Tibial nerve (tissue), 3 donors: Measurements from ENCODE around the gene TMPRSS15.

Experiments used
- POLR2A ChIP-seq, 2 donors: fragments of 450-650 bp; IDR thresholded peaks; one replicate each; pipeline ENCODE4 v1.6.1; 2017; ENCODE audit warnings: antibody characterized with exemption in 2 of 2, mild to moderate bottlenecking in 2 of 2, moderate library complexity in 2 of 2
- TF ChIP-seq, protein P1 (sequence below), 5 experiments: fragments of 200-600 bp in 3 of 5; fragments of 450-650 bp in 2 of 5; sonication (generic) in 3 of 5; IDR thresholded peaks; one replicate each; pipeline ENCODE4 v1.5.1; 2016 to 2019; ENCODE audit warnings: antibody characterized with exemption in 5 of 5, mild to moderate bottlenecking in 3 of 5, moderate library complexity in 2 of 5

DNA sequence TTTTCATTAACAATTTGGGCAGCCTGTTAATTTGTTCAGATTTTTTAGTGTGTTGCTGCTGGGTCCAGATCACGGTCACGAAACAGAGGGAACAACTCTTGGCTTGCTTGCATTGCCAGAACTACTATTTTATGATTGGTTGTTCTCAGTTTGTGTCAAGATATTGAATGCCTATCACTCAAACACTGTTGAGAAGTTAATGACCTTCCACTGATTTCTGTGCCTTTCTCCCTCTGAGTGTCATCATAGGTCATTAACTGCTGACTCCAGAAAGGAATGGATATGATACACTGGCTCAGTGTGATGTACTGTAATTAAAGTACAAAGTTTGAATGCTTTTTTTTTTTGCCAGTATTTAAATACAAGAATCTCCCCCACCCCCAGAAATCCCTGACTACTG is 149.8 kb downstream of the TMPRSS15 start:
- TF ChIP-seq, protein P1, sequence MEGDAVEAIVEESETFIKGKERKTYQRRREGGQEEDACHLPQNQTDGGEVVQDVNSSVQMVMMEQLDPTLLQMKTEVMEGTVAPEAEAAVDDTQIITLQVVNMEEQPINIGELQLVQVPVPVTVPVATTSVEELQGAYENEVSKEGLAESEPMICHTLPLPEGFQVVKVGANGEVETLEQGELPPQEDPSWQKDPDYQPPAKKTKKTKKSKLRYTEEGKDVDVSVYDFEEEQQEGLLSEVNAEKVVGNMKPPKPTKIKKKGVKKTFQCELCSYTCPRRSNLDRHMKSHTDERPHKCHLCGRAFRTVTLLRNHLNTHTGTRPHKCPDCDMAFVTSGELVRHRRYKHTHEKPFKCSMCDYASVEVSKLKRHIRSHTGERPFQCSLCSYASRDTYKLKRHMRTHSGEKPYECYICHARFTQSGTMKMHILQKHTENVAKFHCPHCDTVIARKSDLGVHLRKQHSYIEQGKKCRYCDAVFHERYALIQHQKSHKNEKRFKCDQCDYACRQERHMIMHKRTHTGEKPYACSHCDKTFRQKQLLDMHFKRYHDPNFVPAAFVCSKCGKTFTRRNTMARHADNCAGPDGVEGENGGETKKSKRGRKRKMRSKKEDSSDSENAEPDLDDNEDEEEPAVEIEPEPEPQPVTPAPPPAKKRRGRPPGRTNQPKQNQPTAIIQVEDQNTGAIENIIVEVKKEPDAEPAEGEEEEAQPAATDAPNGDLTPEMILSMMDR (IDR thresholded peaks at IDR 0.05), result no peak
- no peak for TF ChIP-seq POLR2A (IDR thresholded peaks at IDR 0.05)
